Measurements from ENCODE around the gene PROCA1. TPM values are rescaled to one million over a fixed set of nuclear protein-coding genes. Genes with fewer than 3 reads are reported as not detected.
A peak's percentile ranks its signal among the peaks of the same experiment; 100 is the strongest.

The PROCA1 gene
- total and polyA plus RNA-seq, 9 of the 15 experiments (the other 6 are each of a cell fraction or from before 2014, with no cell fraction given): 0.78 to 16.2 (median 5.6) TPM

- TF ChIP-seq ARID2 (IDR thresholded peaks at IDR 0.05): no peak; the same call in 1 of the 2 replicates
- TF ChIP-seq POLR2G (IDR thresholded peaks at IDR 0.05; ENCODE audit: low read depth, low read length): peak; percentile 94
- TF ChIP-seq CCAR2 (IDR thresholded peaks at IDR 0.05; ENCODE audit: low read depth, low read length): 0 out of 2 replicates have a peak, but pooled peaks have one; percentile 70
- TF ChIP-seq HEY1 (CRISPR knock-in tag; IDR thresholded peaks at IDR 0.05; ENCODE audit: borderline replicate concordance): no peak
- TF ChIP-seq DPF2 (IDR thresholded peaks at IDR 0.05): 0 out of 2 replicates have a peak, but pooled peaks have one; percentile 6
- 0 out of 2 replicates have a peak, but pooled peaks have one; percentile 52 for TF ChIP-seq ZNF253 (CRISPR knock-in tag; conservative IDR thresholded peaks at IDR 0.05)
- TF ChIP-seq GTF2F1 (IDR thresholded peaks at IDR 0.05; ENCODE audit: low read depth, low read length): 0 out of 2 replicates have a peak, but pooled peaks have one; percentile 1
- peak; percentile 4; the same call in 1 of the 2 replicates for TF ChIP-seq NR4A1 (CRISPR knock-in tag; IDR thresholded peaks at IDR 0.05)
- 0 out of 2 replicates have a peak, but pooled peaks have one; percentile 39 for TF ChIP-seq NR4A1 (tag; IDR thresholded peaks at IDR 0.05)
- TF ChIP-seq ATF7 (IDR thresholded peaks at IDR 0.05): peak; percentile 53
- peak; percentile 93 for TF ChIP-seq RBBP5 (IDR thresholded peaks at IDR 0.05; ENCODE audit: borderline replicate concordance, insufficient read depth, low read length, poor library complexity, severe bottlenecking)
- 0 out of 2 replicates have a peak, but pooled peaks have one; percentile 43 for TF ChIP-seq ZHX1 (conservative IDR thresholded peaks at IDR 0.05; ENCODE audit: low read length)
- no peak for TF ChIP-seq SRSF3 (IDR thresholded peaks at IDR 0.05; ENCODE audit: insufficient read depth, low read length)
- TF ChIP-seq DIDO1 (tag; IDR thresholded peaks at IDR 0.05; ENCODE audit: low read depth): no peak
- TF ChIP-seq TRIM25 (IDR thresholded peaks at IDR 0.05; ENCODE audit: borderline replicate concordance): no peak
- TF ChIP-seq KLF13 (tag; IDR thresholded peaks at IDR 0.05; ENCODE audit: borderline replicate concordance, low read depth): peak; percentile 72
These were observed 16.9 kb upstream of the PROCA1 start, which contains the start of gene NEK8 (continued) for GRCh38 chr17:28728364-28729200.
